PC-3 (cell line): ENCODE results near the gene UBE2H. TPM values are rescaled to one million over a fixed set of nuclear protein-coding genes. Genes with fewer than 3 reads are reported as not detected.
A peak's percentile ranks its signal among the peaks of the same experiment; 100 is the strongest.

ENCODE experiments used
- ATAC-seq: fragments of 200-7000 bp; cut with Tn5 transposase; 2 replicates; pipeline ENCODE4 v1.9.1; 2020; ENCODE audit warnings: mild to moderate bottlenecking, moderate library complexity
- BruUV-seq: library from RNA; stranded (reverse); fragments of 400-500 nt; replicated peaks from 2 replicates; lab custom pipeline; 2021; lab: Mats Ljungman, UMichigan
- CTCF ChIA-PET: fragments of 300-600 bp; sonication (Branson Sonifier 250); formaldehyde crosslinking; loops from one replicate; lab custom pipeline; 2022; ENCODE audit warnings: antibody characterized with exemption; lab: Charles Lee
- POLR2A ChIA-PET: fragments of 300-600 bp; sonication (Branson Sonifier 250); formaldehyde crosslinking; loops from one replicate; lab custom pipeline; 2022; ENCODE audit warnings: antibody characterized with exemption; ENCODE audit not compliant: unreplicated experiment; lab: Charles Lee
- DNase-seq: peaks from one replicate; pipeline ENCODE4 v3.0.0-alpha.2; 2015
- H2AFZ ChIP-seq: fragments of 300-600 bp; sonication (generic); 2 replicates; pipeline ENCODE4 v1.6.0; 2016; ENCODE audit warnings: antibody characterized with exemption, low read length
- H3F3A ChIP-seq: fragments of 300-600 bp; sonication (generic); one replicate; pipeline ENCODE4 v1.6.0; 2017; ENCODE audit warnings: antibody characterized with exemption, low read length, control low read depth, mild to moderate bottlenecking; ENCODE audit not compliant: unreplicated experiment
- H3K27ac ChIP-seq: fragments of 300-600 bp; sonication (generic); 2 replicates; pipeline ENCODE4 v1.5.1; 2016; ENCODE audit warnings: mild to moderate bottlenecking, low read length
- H3K27me3 ChIP-seq: fragments of 300-600 bp; sonication (generic); 2 replicates; pipeline ENCODE4 v1.6.1; 2016; ENCODE audit warnings: low read length, mixed read lengths
- H3K36me3 ChIP-seq: fragments of 300-600 bp; sonication (generic); 2 replicates; pipeline ENCODE4 v1.6.1; 2016; ENCODE audit warnings: low read depth, mixed run types, low read length, mixed read lengths
- H3K4me1 ChIP-seq: fragments of 300-600 bp; sonication (generic); 2 replicates; pipeline ENCODE4 v1.5.1; 2016; ENCODE audit warnings: low read length; ENCODE audit not compliant: insufficient read depth
- H3K4me2 ChIP-seq: fragments of 300-600 bp; sonication (generic); 2 replicates; pipeline ENCODE4 v1.6.0; 2016; ENCODE audit warnings: low read length
- H3K4me3 ChIP-seq: fragments of 300-600 bp; sonication (generic); 2 replicates; pipeline ENCODE4 v1.5.1; 2016; ENCODE audit warnings: mild to moderate bottlenecking, low read length, mixed read lengths
- H3K79me2 ChIP-seq: fragments of 300-600 bp; sonication (generic); 2 replicates; pipeline ENCODE4 v1.6.1; 2017; ENCODE audit warnings: low read length, mixed read lengths
- H3K9ac ChIP-seq: fragments of 300-600 bp; sonication (generic); 2 replicates; pipeline ENCODE4 v1.6.0; 2016; ENCODE audit warnings: mild to moderate bottlenecking, low read length
- H3K9me2 ChIP-seq: fragments of 300-600 bp; sonication (generic); replicated peaks from 2 replicates; pipeline ENCODE4 v1.6.1; 2016; ENCODE audit warnings: mixed run types, low read length, mixed read lengths
- H3K9me3 ChIP-seq: fragments of 300-600 bp; sonication (generic); 2 replicates; pipeline ENCODE4 v1.6.1; 2016; ENCODE audit warnings: low read length, mixed read lengths
- H4K20me1 ChIP-seq: fragments of 300-600 bp; sonication (generic); 2 replicates; pipeline ENCODE4 v1.6.1; 2016; ENCODE audit warnings: low read length, mixed read lengths
- CTCF ChIP-seq: fragments of 300-600 bp; sonication (generic); conservative IDR thresholded peaks from 2 replicates; pipeline ENCODE4 v1.5.1; 2017; ENCODE audit warnings: antibody characterized with exemption, low read depth, mild to moderate bottlenecking, low read length
- EZH2 ChIP-seq: fragments of 300-600 bp; sonication (generic); IDR thresholded peaks from one replicate; pipeline ENCODE4 v1.6.1; 2017; ENCODE audit warnings: antibody characterized with exemption, mild to moderate bottlenecking, low read length; ENCODE audit not compliant: unreplicated experiment
- EZH2phosphoT487 ChIP-seq: fragments of 300-600 bp; sonication (generic); IDR thresholded peaks from 2 replicates; pipeline ENCODE4 v1.6.1; 2018; ENCODE audit warnings: mild to moderate bottlenecking, antibody characterized with exemption, low read length, borderline replicate concordance
- intact Hi-C: fragments of 100-400 bp; cut with micrococcal nuclease; formaldehyde crosslinking; loops from 2 replicates; pipeline ENCODE4 v1.9.0; 2023
- total RNA-seq: library from RNA; depleted of rRNA; stranded (reverse); fragments of >200 nt; gene quantifications from 2 replicates; pipeline ENCODE4 v1.2.3, GENCODE V29; 2014; rRNA removed

UBE2H gene
- total RNA-seq, 1 experiment from 2014 or later, result 62.5 TPM

GRCh38 chr7:129781928-129782817 is 170.6 kb downstream of the UBE2H start:
- H2AFZ ChIP-seq, result no peak overlapping the region
- CTCF ChIA-PET, result no interaction called here
- H3K4me3 ChIP-seq, result no peak overlapping the region
- H4K20me1 ChIP-seq, result peaks cover 18% of the 10 kb centered on the region
- TF ChIP-seq CTCF (no peak), EZH2 (no peak), EZH2phosphoT487 (no peak)
- peaks cover 15% of the 10 kb centered on the region for H3K4me1 ChIP-seq
- no peak overlapping the region for H3K27ac ChIP-seq
- H3K9me2 ChIP-seq, result no peaks in the 10 kb centered on the region
- no peak overlapping the region for H3K4me2 ChIP-seq
- POLR2A ChIA-PET, result no interaction called here
- no peaks in the 10 kb centered on the region for H3K36me3 ChIP-seq
- no peak overlapping the region for H3K9ac ChIP-seq
- no peaks in the 10 kb centered on the region for H3F3A ChIP-seq
- intact Hi-C loops, result no loop called here
- H3K27me3 ChIP-seq, result no peaks in the 10 kb centered on the region
- no peak for DNase-seq
- ATAC-seq, result no peak
- no peaks in the 10 kb centered on the region for H3K9me3 ChIP-seq
- H3K79me2 ChIP-seq, result peaks cover 23% of the 10 kb centered on the region
- no TSS peak for BruUV-seq

DNA sequence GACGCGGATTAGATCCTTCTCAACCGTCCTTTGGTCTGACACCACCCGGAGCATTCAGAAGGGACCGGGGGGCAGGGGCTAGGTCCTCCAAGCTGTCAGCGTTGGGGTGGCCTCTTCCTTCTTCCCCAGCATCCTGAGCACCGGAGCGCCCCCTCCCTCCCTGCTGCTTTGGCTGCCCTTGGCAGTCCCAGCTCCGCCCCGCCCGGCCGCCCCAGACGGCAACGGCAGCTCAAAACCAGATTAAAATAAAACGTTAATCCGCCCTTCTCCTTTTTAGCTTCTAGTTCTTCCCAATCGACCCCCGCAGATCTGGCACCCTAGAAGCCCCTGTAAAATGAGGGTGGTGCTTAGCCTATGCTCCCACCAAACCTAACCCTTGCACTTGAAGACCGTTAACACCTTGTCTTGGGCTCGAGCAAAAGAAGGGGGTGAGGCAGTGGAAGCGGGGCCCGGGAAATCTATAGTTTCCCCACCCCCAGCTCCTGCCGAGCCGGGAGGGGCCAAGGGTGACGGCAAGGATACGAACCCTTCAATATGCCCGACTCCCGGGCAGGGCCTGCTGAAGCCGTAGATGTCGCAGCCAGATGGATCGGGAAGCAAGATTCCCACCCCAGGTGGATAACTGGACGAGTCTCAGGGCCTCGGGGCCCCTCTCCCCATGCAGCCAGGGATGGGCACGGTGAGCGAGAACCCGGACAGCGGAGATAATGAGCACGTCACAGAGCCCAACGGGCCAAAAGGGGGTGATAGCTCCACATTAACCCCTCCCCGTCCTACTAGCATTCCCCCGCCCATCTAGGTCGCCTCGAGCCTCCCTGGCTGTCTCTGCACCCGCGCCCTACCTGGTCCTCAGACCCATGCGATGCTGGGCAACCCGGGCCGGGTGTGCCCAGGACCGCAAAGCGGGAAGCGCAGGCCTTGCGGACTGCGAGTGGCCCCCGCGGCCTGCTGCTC is 171.5 kb downstream of the UBE2H start:
- Histone ChIP-seq H3K9me3 (no peaks in the 10 kb centered on the region), H4K20me1 (peaks cover 22% of the 10 kb centered on the region), H3K27me3 (no peaks in the 10 kb centered on the region), H3K4me2 (peak overlapping the region; percentile 95), H3K4me1 (peaks cover 15% of the 10 kb centered on the region), H3K27ac (no peak overlapping the region), H3F3A (no peaks in the 10 kb centered on the region), H3K9ac (peak overlapping the region; percentile 57), H3K79me2 (peaks cover 32% of the 10 kb centered on the region), H3K9me2 (no peaks in the 10 kb centered on the region), H2AFZ (peak overlapping the region; percentile 89), H3K4me3 (peak overlapping the region; percentile 86), H3K36me3 (no peaks in the 10 kb centered on the region)
- intact Hi-C loops, result loop anchor here (1.0 kb wide), 1 partner anchor 44 kb away; no protein-coding TSS in a partner anchor
- peak; percentile 14 for DNase-seq
- ATAC-seq, result peak; percentile 12; the same call in 1 of the 2 replicates
- TF ChIP-seq CTCF, result no peak
- no peak for TF ChIP-seq EZH2phosphoT487
- no peak for TF ChIP-seq EZH2
- no TSS peak for BruUV-seq
- ChIA-PET POLR2A (interaction anchor here (0.7 kb wide), 1 partner anchor 44 kb away, joined by 3 read pairs; no protein-coding TSS in a partner anchor), CTCF (interaction anchor here (1.2 kb wide), 1 partner anchor 44 kb away, joined by 4 read pairs; no protein-coding TSS in a partner anchor)

Other genes with a start within 250 kb of the UBE2H start
- gene ZC3HC1, start 98.4 kb upstream of the UBE2H start, total RNA-seq, result 12.8 and 17.9 TPM in 2 replicates
- gene KLHDC10, start 117.6 kb upstream of the UBE2H start, total RNA-seq, result 13.2 and 21.6 TPM in 2 replicates